Activated naive CD8-positive, alpha-beta T cell (primary cell): Measurements from ENCODE around the gene TUBGCP5.

Experiments
- H3K27ac Mint-ChIP-seq: one replicate; pipeline ENCODE4 v1.8.0; 2021; ENCODE audit warnings: mixed read lengths
- H3K27me3 Mint-ChIP-seq: one replicate; pipeline ENCODE4 v1.8.0; 2021; ENCODE audit warnings: mixed read lengths
- H3K36me3 Mint-ChIP-seq: one replicate; pipeline ENCODE4 v1.8.0; 2021; ENCODE audit warnings: mixed read lengths
- H3K4me1 Mint-ChIP-seq: one replicate; pipeline ENCODE4 v1.8.0; 2021; ENCODE audit warnings: low read depth, mixed read lengths
- H3K4me3 Mint-ChIP-seq: one replicate; pipeline ENCODE4 v1.8.0; 2021; ENCODE audit warnings: mild to moderate bottlenecking, mixed read lengths
- H3K9me3 Mint-ChIP-seq: one replicate; pipeline ENCODE4 v1.8.0; 2021; ENCODE audit warnings: low read depth, mixed read lengths

TUBGCP5 gene

GRCh38 chr15:22973987-22974386 lies 65.4 kb downstream of the TUBGCP5 start:
- no peaks in the 10 kb centered on the region for H3K9me3 Mint-ChIP-seq
- peaks cover 5% of the 10 kb centered on the region for H3K27me3 Mint-ChIP-seq
- peaks cover 3% of the 10 kb centered on the region for H3K36me3 Mint-ChIP-seq
- H3K27ac Mint-ChIP-seq, result no peak overlapping the region
- peaks cover 3% of the 10 kb centered on the region for H3K4me1 Mint-ChIP-seq
- H3K4me3 Mint-ChIP-seq, result no peak overlapping the region

- no peaks in the 10 kb centered on the region for H3K4me1 Mint-ChIP-seq
- H3K36me3 Mint-ChIP-seq, result peaks cover 3% of the 10 kb centered on the region
- no peaks in the 10 kb centered on the region for H3K9me3 Mint-ChIP-seq
- no peak overlapping the region for H3K27ac Mint-ChIP-seq
- H3K27me3 Mint-ChIP-seq, result peaks cover under 1% of the 10 kb centered on the region
- no peak overlapping the region for H3K4me3 Mint-ChIP-seq
Observed at GRCh38 chr15:22973286-22973685, 66.1 kb downstream of the TUBGCP5 start.

DNA sequence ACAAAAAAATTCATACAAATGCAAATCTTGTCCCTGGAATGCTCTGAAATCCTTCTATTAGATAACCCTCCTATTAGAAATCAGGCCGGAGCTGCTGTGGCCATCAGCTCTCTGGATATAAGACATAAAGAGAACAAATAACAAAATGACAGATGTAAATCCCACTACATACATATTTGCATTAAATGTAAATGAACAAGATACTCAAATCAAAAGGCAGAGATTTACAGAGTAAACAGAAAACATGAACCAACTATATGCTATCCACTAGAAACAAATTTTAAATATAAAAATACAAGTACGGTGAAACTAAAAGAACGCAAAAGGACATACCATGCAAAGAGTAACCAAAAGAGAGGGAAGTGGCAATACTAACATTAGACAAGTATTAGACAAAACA lies 69.9 kb downstream of the TUBGCP5 start:
- no peaks in the 10 kb centered on the region for H3K4me1 Mint-ChIP-seq
- H3K36me3 Mint-ChIP-seq, result peaks cover 3% of the 10 kb centered on the region
- no peaks in the 10 kb centered on the region for H3K9me3 Mint-ChIP-seq
- H3K27ac Mint-ChIP-seq, result no peak overlapping the region
- no peaks in the 10 kb centered on the region for H3K27me3 Mint-ChIP-seq
- H3K4me3 Mint-ChIP-seq, result no peak overlapping the region

GRCh38 chr15:22968366-22968765 lies 71.0 kb downstream of the TUBGCP5 start:
- no peaks in the 10 kb centered on the region for H3K9me3 Mint-ChIP-seq
- H3K4me3 Mint-ChIP-seq, result no peak overlapping the region
- peaks cover 3% of the 10 kb centered on the region for H3K36me3 Mint-ChIP-seq
- H3K4me1 Mint-ChIP-seq, result no peaks in the 10 kb centered on the region
- H3K27ac Mint-ChIP-seq, result no peak overlapping the region
- no peaks in the 10 kb centered on the region for H3K27me3 Mint-ChIP-seq

- H3K4me3 Mint-ChIP-seq, result no peak overlapping the region
- H3K4me1 Mint-ChIP-seq, result no peaks in the 10 kb centered on the region
Observed at GRCh38 chr15:22967084-22967770, 72.1 kb downstream of the TUBGCP5 start.

GRCh38 chr15:22966321-22967083 lies 72.9 kb downstream of the TUBGCP5 start:
- no peaks in the 10 kb centered on the region for H3K27me3 Mint-ChIP-seq
- no peaks in the 10 kb centered on the region for H3K4me1 Mint-ChIP-seq
- H3K4me3 Mint-ChIP-seq, result no peak overlapping the region
- H3K27ac Mint-ChIP-seq, result no peak overlapping the region
- H3K36me3 Mint-ChIP-seq, result peaks cover 3% of the 10 kb centered on the region
- H3K9me3 Mint-ChIP-seq, result no peaks in the 10 kb centered on the region

More at GRCh38 chr15:22967084-22967770, 72.1 kb downstream of the TUBGCP5 start:
- H3K36me3 Mint-ChIP-seq, result peaks cover 3% of the 10 kb centered on the region
- no peaks in the 10 kb centered on the region for H3K27me3 Mint-ChIP-seq
- no peaks in the 10 kb centered on the region for H3K9me3 Mint-ChIP-seq
- no peak overlapping the region for H3K27ac Mint-ChIP-seq

DNA sequence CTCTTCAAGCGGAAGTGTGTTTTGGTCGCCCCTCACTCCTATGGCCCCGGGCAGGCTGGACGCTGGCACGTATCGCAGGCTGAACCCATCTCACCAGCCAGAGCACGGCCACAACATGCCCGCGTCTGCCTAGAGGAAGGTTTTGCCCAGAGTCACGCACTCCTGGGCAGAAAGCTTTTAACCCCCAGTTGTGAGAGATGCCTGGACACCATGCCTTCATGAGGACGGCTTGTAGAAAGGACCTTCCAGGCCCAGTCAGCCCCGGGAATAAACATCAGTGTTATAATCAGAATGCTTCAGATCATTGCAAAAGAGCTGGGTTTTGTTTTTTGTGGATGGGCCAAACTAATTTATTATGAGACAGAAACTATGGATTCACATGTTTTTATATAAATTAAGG lies 75.7 kb downstream of the TUBGCP5 start:
- H3K9me3 Mint-ChIP-seq, result no peaks in the 10 kb centered on the region
- H3K27ac Mint-ChIP-seq, result no peak overlapping the region
- no peak overlapping the region for H3K4me3 Mint-ChIP-seq
- H3K36me3 Mint-ChIP-seq, result no peaks in the 10 kb centered on the region
- H3K4me1 Mint-ChIP-seq, result no peaks in the 10 kb centered on the region
- H3K27me3 Mint-ChIP-seq, result no peaks in the 10 kb centered on the region

- Mint-ChIP-seq H3K36me3 (no peaks in the 10 kb centered on the region), H3K4me3 (no peak overlapping the region), H3K27me3 (no peaks in the 10 kb centered on the region), H3K27ac (no peak overlapping the region), H3K4me1 (no peaks in the 10 kb centered on the region), H3K9me3 (no peaks in the 10 kb centered on the region)
Observed at GRCh38 chr15:22962611-22963010, 76.8 kb downstream of the TUBGCP5 start.

DNA sequence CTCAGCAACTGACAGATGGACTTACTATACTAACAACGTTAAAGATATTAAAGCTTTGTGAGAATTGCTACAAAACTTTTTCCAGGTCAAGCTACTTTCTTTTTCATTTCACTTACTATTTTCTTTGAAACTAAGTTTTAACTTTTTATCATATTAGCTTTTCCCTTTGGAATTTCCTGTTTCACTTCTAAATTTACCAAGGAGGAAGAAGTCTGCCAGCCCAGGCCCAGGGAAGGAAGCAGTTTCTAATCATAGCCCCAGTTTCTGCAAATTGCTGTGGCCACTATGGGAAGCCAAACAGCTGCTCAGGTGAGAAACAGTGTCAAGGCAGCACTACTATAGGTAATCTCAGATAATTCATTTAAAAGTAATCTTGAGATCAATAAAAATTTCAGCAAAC lies 77.6 kb downstream of the TUBGCP5 start:
- Mint-ChIP-seq H3K27ac (no peak overlapping the region), H3K27me3 (no peaks in the 10 kb centered on the region), H3K4me1 (no peaks in the 10 kb centered on the region), H3K9me3 (no peaks in the 10 kb centered on the region), H3K4me3 (no peak overlapping the region), H3K36me3 (no peaks in the 10 kb centered on the region)

- H3K4me1 Mint-ChIP-seq, result no peaks in the 10 kb centered on the region
- no peak overlapping the region for H3K27ac Mint-ChIP-seq
- no peaks in the 10 kb centered on the region for H3K27me3 Mint-ChIP-seq
- H3K36me3 Mint-ChIP-seq, result no peaks in the 10 kb centered on the region
- no peaks in the 10 kb centered on the region for H3K9me3 Mint-ChIP-seq
- no peak overlapping the region for H3K4me3 Mint-ChIP-seq
Observed at GRCh38 chr15:22960556-22960955, 78.8 kb downstream of the TUBGCP5 start.

- no peaks in the 10 kb centered on the region for H3K4me1 Mint-ChIP-seq
- H3K27me3 Mint-ChIP-seq, result no peaks in the 10 kb centered on the region
- H3K36me3 Mint-ChIP-seq, result no peaks in the 10 kb centered on the region
- H3K9me3 Mint-ChIP-seq, result no peaks in the 10 kb centered on the region
- H3K27ac Mint-ChIP-seq, result no peak overlapping the region
- H3K4me3 Mint-ChIP-seq, result no peak overlapping the region
Observed at GRCh38 chr15:22960126-22960525, 79.2 kb downstream of the TUBGCP5 start.

DNA sequence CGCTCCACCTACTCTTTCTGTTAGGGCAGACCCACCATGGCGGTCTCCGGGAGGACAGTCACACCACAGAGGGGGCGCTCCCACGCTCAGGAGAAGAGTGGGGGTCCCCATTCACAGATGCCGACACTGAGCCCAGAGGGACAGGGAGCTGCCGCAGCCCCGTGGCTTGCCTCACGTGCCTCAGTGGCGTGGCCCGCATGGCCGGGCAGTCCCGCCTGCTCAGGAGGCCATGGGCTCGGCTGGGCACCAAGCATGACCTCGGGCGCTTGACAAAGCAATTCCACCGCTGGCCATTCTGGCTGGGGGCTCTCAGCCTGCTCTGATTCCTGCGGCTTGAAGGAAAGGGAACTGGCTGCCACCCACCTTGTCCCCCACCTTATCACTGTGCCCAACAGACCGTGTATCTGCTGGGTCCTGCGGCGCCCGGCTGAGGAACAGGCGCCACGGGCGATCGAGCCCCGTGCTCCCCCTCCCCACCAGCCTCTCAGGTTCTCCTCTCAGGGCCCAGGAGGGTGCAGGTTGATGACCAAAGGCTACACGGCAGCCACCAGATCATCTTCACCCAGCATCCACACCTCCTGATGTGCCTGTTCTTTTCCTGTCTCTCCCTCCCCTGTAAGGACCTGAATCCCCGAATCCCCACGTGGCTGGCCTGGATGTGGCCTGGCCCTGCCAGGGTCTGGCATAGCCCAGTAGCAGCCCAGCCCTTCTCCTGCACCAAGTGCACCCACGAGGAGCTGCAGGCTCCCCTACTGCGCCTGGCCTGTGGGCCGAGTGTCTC lies 79.9 kb downstream of the TUBGCP5 start:
- no peaks in the 10 kb centered on the region for H3K36me3 Mint-ChIP-seq
- H3K4me1 Mint-ChIP-seq, result no peaks in the 10 kb centered on the region
- no peak overlapping the region for H3K27ac Mint-ChIP-seq
- no peak overlapping the region for H3K4me3 Mint-ChIP-seq
- no peaks in the 10 kb centered on the region for H3K9me3 Mint-ChIP-seq
- no peaks in the 10 kb centered on the region for H3K27me3 Mint-ChIP-seq

DNA sequence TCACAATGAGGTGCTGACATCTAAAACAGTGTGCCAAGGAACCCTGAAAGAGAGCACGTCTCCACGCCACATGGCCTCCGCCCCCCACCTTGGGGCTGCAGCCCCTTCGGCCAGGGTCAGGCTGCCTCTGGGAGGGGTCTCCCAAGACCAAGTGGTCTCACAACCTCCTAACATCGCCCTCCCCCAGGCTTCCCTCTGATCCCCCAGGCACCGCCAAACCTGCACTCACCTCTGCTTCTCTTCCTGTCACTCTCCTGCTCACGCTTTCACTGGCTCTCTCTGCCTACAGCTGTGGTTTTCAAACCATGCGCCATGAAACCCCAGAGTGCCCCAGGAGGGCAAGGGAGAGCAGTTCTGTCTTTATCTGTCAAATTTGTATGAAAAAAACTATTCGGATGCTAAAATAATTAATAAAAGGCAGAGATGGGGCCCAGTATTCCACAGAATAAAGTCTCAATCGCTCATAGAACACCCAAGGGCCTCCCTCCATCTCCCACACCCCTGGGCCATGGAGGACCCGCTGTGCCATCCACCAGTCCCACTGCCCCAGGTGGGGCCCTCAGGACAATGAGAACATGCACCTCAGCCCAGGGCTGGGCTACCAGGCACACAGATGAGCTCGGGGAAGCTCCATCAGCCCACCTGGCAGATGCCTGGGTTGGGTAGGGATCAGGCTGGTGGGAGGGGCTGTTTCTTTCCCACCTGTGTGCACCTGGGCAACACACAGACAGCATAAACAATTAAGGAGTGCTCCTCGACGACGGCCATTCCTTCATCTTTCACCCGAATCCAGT lies 80.7 kb downstream of the TUBGCP5 start:
- no peaks in the 10 kb centered on the region for H3K9me3 Mint-ChIP-seq
- no peaks in the 10 kb centered on the region for H3K36me3 Mint-ChIP-seq
- no peak overlapping the region for H3K4me3 Mint-ChIP-seq
- no peak overlapping the region for H3K27ac Mint-ChIP-seq
- no peaks in the 10 kb centered on the region for H3K27me3 Mint-ChIP-seq
- H3K4me1 Mint-ChIP-seq, result no peaks in the 10 kb centered on the region

DNA sequence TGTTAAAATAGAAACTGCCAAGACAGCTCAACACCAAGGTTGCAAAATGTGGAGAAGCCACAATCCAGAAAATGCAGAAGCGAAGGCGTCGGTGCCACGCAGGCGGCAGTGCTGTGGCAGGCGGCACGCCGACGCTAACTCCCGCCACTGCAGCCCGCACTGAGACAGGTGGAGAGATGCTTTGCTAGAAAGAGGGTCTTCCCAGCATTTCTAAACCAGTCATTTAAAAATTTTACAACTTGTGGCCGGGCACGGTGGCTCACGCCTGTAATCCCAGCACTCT lies 82.5 kb downstream of the TUBGCP5 start:
- Mint-ChIP-seq H3K9me3 (no peaks in the 10 kb centered on the region), H3K27me3 (no peaks in the 10 kb centered on the region), H3K4me1 (no peaks in the 10 kb centered on the region), H3K36me3 (no peaks in the 10 kb centered on the region), H3K27ac (no peak overlapping the region), H3K4me3 (no peak overlapping the region)
